Measurements from ENCODE around the gene ACKR1. TPM values are rescaled to one million over a fixed set of nuclear protein-coding genes. Genes with fewer than 3 reads are reported as not detected.

Gene ACKR1
- total RNA-seq, 1 experiment from 2014 or later, result 0.63 TPM

DNA sequence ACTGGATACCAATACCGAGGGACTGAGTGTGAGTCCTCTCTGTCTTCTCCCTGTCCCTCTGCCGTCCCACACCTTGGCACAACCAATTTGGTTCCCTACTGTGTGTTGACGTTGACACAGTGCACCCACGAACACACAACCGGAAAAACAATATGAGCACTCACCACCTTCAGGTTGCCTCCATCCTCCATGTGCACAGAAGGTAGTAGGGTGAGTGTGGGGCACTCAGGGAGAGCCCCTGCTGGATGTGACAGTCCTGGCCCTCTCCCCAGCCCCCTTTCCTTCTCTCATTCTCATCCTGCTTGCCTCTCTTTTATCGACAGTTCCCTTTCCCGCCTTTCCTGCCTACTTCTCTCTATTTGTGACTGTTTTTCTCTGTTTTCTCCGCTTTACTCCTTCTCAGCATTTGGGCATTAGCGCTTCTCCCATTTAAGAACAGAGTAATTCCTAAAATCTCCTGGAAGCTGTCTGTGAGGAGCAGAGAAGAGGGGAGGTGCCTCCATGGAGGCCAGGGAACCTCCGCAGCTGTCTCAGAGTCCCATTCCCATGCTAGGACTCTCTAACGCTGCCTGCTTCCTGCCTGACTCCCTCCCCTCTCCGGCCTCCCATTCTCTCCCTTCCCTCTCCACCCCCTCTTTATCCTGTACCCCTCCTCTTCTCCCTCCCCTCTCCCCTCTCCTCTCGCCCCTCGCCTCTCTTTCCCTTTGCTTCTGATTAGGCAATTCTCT lies 16.9 kb upstream of the ACKR1 start:
- Mint-ChIP-seq H3K4me1 (peaks cover 43% of the 10 kb centered on the region), H3K27me3 (ENCODE audit: low read depth) (peaks cover 3% of the 10 kb centered on the region), H3K27ac (peak overlapping the region; percentile 85), H3K36me3 (no peaks in the 10 kb centered on the region), H3K9me3 (no peaks in the 10 kb centered on the region), H3K4me3 (peak overlapping the region; percentile 83)
- TF ChIP-seq JUN (CRISPR knock-in tag; IDR thresholded peaks at IDR 0.05) (no peak), ARID4B (CRISPR knock-in tag; IDR thresholded peaks at IDR 0.05; ENCODE audit: borderline replicate concordance) (0 out of 2 replicates have a peak, but pooled peaks have one; percentile 34)
- peak; percentile 64 for ATAC-seq
- POLR2A ChIA-PET, result interaction anchor here (0.7 to 1.5 kb wide), 6 partner anchors 11 to 23 kb away, joined by 3 to 6 read pairs (median 4); partner anchors contain the start of gene CADM3
- DNase-seq (ENCODE audit: low spot score), result no peak
- CTCF ChIA-PET, result interaction anchor here (0.7 to 3.1 kb wide), 15 partner anchors 9 to 820 kb away, joined by 3 to 59 read pairs (median 4); partner anchors contain the start of genes ACKR1 and CADM3

DNA sequence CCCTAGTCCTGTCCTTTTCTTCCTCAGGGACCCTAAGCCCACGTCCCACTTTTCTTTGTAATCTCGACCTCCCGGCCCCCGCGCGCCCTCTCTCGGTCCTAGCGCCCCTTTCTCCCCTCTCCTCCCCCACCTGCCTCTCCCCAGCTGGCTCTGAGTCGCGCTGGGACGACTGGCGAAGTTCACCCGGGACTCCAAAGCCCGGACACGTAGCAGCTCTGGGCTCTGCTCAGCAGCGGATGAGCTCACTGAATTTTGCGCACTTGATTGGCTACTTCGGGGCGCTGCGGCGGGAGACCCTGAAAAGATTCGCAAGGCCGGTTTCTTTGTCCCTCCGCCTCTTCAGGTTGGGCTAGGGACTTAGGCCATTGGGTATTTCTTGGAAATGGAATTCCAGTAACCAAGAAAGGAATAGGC lies 16.3 kb upstream of the ACKR1 start:
- POLR2A ChIA-PET, result interaction anchor here (0.7 to 1.5 kb wide), 6 partner anchors 11 to 23 kb away, joined by 3 to 6 read pairs (median 4); partner anchors contain the start of gene CADM3
- Mint-ChIP-seq H3K27me3 (ENCODE audit: low read depth) (peaks cover 3% of the 10 kb centered on the region), H3K4me1 (peaks cover 43% of the 10 kb centered on the region), H3K36me3 (no peaks in the 10 kb centered on the region), H3K27ac (peak overlapping the region; percentile 85), H3K9me3 (no peaks in the 10 kb centered on the region), H3K4me3 (peak overlapping the region; percentile 83)
- ATAC-seq (peak; percentile 97), DNase-seq (ENCODE audit: low spot score) (peak; percentile 89)
- CTCF ChIA-PET, result interaction anchor here (0.7 to 3.1 kb wide), 15 partner anchors 9 to 819 kb away, joined by 3 to 59 read pairs (median 4); partner anchors contain the start of genes ACKR1 and CADM3
- TF ChIP-seq TCF7 (CRISPR knock-in tag; IDR thresholded peaks at IDR 0.05; ENCODE audit: low read depth), result no peak
- no peak for TF ChIP-seq ELF4 (CRISPR knock-in tag; IDR thresholded peaks at IDR 0.05; ENCODE audit: low read depth)
- TF ChIP-seq ZNF281 (CRISPR knock-in tag; IDR thresholded peaks at IDR 0.05), result no peak
- TF ChIP-seq ZNF138 (CRISPR knock-in tag; conservative IDR thresholded peaks at IDR 0.05), result no peak
- TF ChIP-seq AFF4 (CRISPR knock-in tag; IDR thresholded peaks at IDR 0.05; ENCODE audit: borderline replicate concordance), result no peak
- TF ChIP-seq CREM (CRISPR knock-in tag; IDR thresholded peaks at IDR 0.05), result 0 out of 2 replicates have a peak, but pooled peaks have one; percentile 50
- TF ChIP-seq ZBTB43 (CRISPR knock-in tag; IDR thresholded peaks at IDR 0.05), result no peak
- TF ChIP-seq ETV6 (CRISPR knock-in tag; IDR thresholded peaks at IDR 0.05), result no peak
- TF ChIP-seq AR (CRISPR knock-in tag; IDR thresholded peaks at IDR 0.05), result no peak
- no peak for TF ChIP-seq ATF1 (CRISPR knock-in tag; IDR thresholded peaks at IDR 0.05)
- TF ChIP-seq EMX1 (CRISPR knock-in tag; IDR thresholded peaks at IDR 0.05), result no peak
- peak; percentile 41; the same call in 1 of the 2 replicates for TF ChIP-seq SP1 (CRISPR knock-in tag; conservative IDR thresholded peaks at IDR 0.05)
- TF ChIP-seq ZBTB21 (CRISPR knock-in tag; IDR thresholded peaks at IDR 0.05; ENCODE audit: borderline replicate concordance), result 0 out of 2 replicates have a peak, but pooled peaks have one; percentile 16
- no peak for TF ChIP-seq SMAD3 (CRISPR knock-in tag; IDR thresholded peaks at IDR 0.05; ENCODE audit: borderline replicate concordance)
- TF ChIP-seq ZNF671 (CRISPR knock-in tag; IDR thresholded peaks at IDR 0.05), result no peak
